Calu3 (cell line): ENCODE measurements around the gene RTTN. TPM values are rescaled to one million over a fixed set of nuclear protein-coding genes. Genes with fewer than 3 reads are reported as not detected.

ENCODE experiments used
- BruUV-seq: library from RNA; stranded (reverse); fragments of 400-500 nt; replicated peaks from 2 replicates; lab custom pipeline; 2021; lab: Mats Ljungman, UMichigan
- CTCF ChIA-PET: fragments of 300-600 bp; sonication (Branson Sonifier 250); formaldehyde crosslinking; loops from one replicate; lab custom pipeline; 2022; ENCODE audit warnings: antibody characterized with exemption; lab: Charles Lee
- DNase-seq: peaks from one replicate; pipeline ENCODE4 v3.0.0; 2022
- H3K27ac Mint-ChIP-seq: one replicate; pipeline ENCODE4 v1.8.0; 2022; ENCODE audit warnings: mixed read lengths; ENCODE audit not compliant: unreplicated experiment
- H3K27me3 Mint-ChIP-seq: one replicate; pipeline ENCODE4 v1.8.0; 2022; ENCODE audit warnings: mixed read lengths; ENCODE audit not compliant: unreplicated experiment
- H3K36me3 Mint-ChIP-seq: one replicate; pipeline ENCODE4 v1.8.0; 2022; ENCODE audit warnings: mild to moderate bottlenecking, moderate library complexity, mixed read lengths; ENCODE audit not compliant: insufficient read depth, unreplicated experiment
- H3K4me1 Mint-ChIP-seq: one replicate; pipeline ENCODE4 v1.8.0; 2022; ENCODE audit warnings: mild to moderate bottlenecking, low read depth, mixed read lengths; ENCODE audit not compliant: unreplicated experiment
- H3K4me3 Mint-ChIP-seq: one replicate; pipeline ENCODE4 v1.8.0; 2022; ENCODE audit warnings: mild to moderate bottlenecking, low read depth, moderate library complexity, mixed read lengths; ENCODE audit not compliant: unreplicated experiment
- H3K9me3 Mint-ChIP-seq: one replicate; pipeline ENCODE4 v1.8.0; 2022; ENCODE audit warnings: low read depth, mixed read lengths; ENCODE audit not compliant: unreplicated experiment
- intact Hi-C: fragments of 100-400 bp; cut with micrococcal nuclease; formaldehyde crosslinking; loops from one replicate; pipeline ENCODE4 v1.10.0; 2022; ENCODE audit not compliant: unreplicated experiment
- total RNA-seq: library from RNA; stranded (reverse); gene quantifications from 2 replicates; pipeline ENCODE4 v1.2.3, GENCODE V29; 2022
- TF ChIP-seq, protein P1 (sequence below): fragments of 200-600 bp; IDR thresholded peaks from one replicate; pipeline ENCODE4 v1.8.0; 2022; ENCODE audit warnings: antibody characterized with exemption; ENCODE audit not compliant: unreplicated experiment

The RTTN gene
- total RNA-seq, 1 experiment from 2014 or later, result 22.7 TPM

DNA sequence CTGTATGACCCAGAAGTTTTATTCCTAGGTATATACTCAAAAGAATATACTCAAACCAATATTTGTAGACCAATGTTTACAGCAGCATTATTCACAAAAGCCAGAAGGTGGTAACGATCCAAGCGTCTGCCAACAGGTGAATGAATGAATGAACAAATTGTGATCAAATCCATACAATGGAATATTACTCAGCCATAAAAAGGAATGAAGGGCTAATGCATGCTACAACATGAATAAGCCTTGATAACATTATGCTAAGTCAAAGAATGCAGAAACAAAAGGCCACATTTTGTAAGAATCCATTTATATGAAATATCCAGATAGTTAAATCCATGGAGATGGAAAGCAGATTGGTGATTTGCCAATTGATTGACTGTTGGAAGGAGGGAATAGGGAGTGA, 252.3 kb downstream of the RTTN start:
- Mint-ChIP-seq H3K9me3 (no peaks in the 10 kb centered on the region), H3K27me3 (no peaks in the 10 kb centered on the region), H3K27ac (no peak overlapping the region), H3K36me3 (no peaks in the 10 kb centered on the region), H3K4me3 (no peak overlapping the region), H3K4me1 (no peaks in the 10 kb centered on the region)
- intact Hi-C loops, result no loop called here
- no TSS peak for BruUV-seq
- no peak for DNase-seq
- CTCF ChIA-PET, result no interaction called here
- TF ChIP-seq, protein P1, sequence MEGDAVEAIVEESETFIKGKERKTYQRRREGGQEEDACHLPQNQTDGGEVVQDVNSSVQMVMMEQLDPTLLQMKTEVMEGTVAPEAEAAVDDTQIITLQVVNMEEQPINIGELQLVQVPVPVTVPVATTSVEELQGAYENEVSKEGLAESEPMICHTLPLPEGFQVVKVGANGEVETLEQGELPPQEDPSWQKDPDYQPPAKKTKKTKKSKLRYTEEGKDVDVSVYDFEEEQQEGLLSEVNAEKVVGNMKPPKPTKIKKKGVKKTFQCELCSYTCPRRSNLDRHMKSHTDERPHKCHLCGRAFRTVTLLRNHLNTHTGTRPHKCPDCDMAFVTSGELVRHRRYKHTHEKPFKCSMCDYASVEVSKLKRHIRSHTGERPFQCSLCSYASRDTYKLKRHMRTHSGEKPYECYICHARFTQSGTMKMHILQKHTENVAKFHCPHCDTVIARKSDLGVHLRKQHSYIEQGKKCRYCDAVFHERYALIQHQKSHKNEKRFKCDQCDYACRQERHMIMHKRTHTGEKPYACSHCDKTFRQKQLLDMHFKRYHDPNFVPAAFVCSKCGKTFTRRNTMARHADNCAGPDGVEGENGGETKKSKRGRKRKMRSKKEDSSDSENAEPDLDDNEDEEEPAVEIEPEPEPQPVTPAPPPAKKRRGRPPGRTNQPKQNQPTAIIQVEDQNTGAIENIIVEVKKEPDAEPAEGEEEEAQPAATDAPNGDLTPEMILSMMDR, result no peak

Other genes starting within 250 kb of the RTTN start
- 26.1 and 33.0 TPM in 2 replicates for gene SOCS6, start 83.4 kb upstream of the RTTN start, total RNA-seq